GM18498 (cell line): ENCODE results near the gene SPG11.
"Not testable (repeated sequence)": the region's sequence is repeated elsewhere in the genome, so short reads cannot be mapped to it uniquely, and the experiment has no call there.

Experiments used
- ATAC-seq: cut with Tn5 transposase; IDR thresholded peaks from one replicate; pipeline ENCODE4 v1.9.1; 2021; ENCODE audit warnings: mild to moderate bottlenecking, moderate library complexity; ENCODE audit not compliant: unreplicated experiment

The SPG11 gene

GRCh38 chr15:44532689-44533088 lies 130.8 kb downstream of the SPG11 start:
- no peak for ATAC-seq

- not testable (repeated sequence) for ATAC-seq
Observed at GRCh38 chr15:44532275-44532674, 131.2 kb downstream of the SPG11 start.

- no peak for ATAC-seq
Observed at GRCh38 chr15:44530653-44531052, 132.8 kb downstream of the SPG11 start.

DNA sequence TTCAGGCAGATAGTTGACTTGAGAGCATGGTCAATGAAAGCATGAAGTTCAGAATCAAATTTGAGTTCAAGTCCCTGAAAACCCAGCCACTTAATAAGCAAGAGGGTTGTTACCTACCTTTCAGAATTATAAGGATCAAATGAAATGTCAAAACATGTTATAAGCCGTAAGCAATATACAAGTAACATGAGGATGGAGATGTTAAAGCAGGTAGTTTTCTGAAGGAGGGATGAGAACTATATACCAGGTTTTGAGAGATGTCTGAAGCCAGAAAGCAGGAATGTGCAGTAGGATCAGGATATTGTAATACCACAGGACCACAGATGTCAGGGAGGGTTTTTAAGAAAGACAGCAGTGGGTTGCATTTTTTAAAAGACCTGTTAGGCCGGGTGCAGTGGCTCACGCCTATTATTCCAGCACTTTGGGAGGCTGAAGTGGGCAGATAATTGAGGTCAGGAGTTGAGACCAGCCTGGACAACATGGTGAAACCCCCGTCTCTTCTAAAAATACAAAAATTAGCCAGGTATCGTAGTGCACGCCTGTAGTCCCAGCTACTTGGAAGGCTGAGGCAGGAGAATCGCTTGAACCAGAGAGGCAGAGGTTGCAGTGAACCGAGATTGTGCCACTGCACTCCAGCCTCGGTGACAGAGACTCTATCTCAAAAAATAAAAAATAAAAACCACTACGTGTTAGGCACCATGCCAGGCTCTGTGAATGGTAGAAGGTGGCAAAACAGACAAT lies 133.4 kb downstream of the SPG11 start:
- ATAC-seq: no peak

GRCh38 chr15:44527241-44527640 lies 136.2 kb downstream of the SPG11 start:
- ATAC-seq: no peak

GRCh38 chr15:44525018-44525417 lies 138.4 kb downstream of the SPG11 start:
- ATAC-seq: no peak

DNA sequence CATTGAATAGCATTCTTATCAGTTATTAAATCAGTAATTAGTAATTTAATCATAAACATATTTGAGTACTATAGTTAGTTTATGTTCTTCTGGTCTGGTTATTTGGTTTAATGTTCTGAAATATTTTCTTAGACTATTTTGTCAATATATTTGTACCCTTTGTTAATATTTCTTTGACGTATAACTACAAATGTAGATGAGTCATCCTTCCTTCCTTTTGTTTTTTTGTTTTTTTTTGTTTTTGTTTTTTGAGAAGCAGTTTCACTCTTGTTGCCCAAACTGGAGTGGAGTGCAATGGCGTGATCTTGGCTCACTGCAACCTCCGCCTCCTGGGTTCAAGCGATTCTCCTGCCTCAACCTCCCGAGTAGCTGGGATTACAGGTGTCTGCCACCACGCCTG lies 143.9 kb downstream of the SPG11 start:
- ATAC-seq: no peak

GRCh38 chr15:44516436-44516835 lies 147.0 kb downstream of the SPG11 start:
- ATAC-seq: no peak
